Endodermal cell (in vitro differentiated cells): ENCODE data around the gene CELSR2. TPM values are rescaled to one million over a fixed set of nuclear protein-coding genes. Genes with fewer than 3 reads are reported as not detected.
A peak's percentile ranks its signal among the peaks of the same experiment; 100 is the strongest.

Experiments
- DNase-seq: peaks from one replicate; pipeline ENCODE4 v3.0.0-alpha.2; 2017
- H3K27ac ChIP-seq: 2 replicates; pipeline ENCODE4 v1.5.1; 2013; ENCODE audit warnings: mild to moderate bottlenecking, low read depth, low read length, moderate library complexity
- H3K27me3 ChIP-seq: 2 replicates; pipeline ENCODE4 v1.6.1; 2013; ENCODE audit warnings: mild to moderate bottlenecking, low read length, moderate library complexity; ENCODE audit not compliant: insufficient read depth, control insufficient read depth, poor library complexity, severe bottlenecking
- H3K36me3 ChIP-seq: 2 replicates; pipeline ENCODE4 v1.7.0; 2013; ENCODE audit warnings: mild to moderate bottlenecking, low read length, moderate library complexity; ENCODE audit not compliant: control insufficient read depth, insufficient read depth
- H3K4me1 ChIP-seq: one replicate; pipeline ENCODE4 v1.7.0; 2013; ENCODE audit warnings: low read length; ENCODE audit not compliant: control insufficient read depth, insufficient read depth
- H3K4me3 ChIP-seq: 2 replicates; pipeline ENCODE4 v1.5.1; 2013; ENCODE audit warnings: mild to moderate bottlenecking, low read length, moderate library complexity
- H3K9ac ChIP-seq: 2 replicates; pipeline ENCODE4 v1.6.1; 2013; ENCODE audit warnings: mild to moderate bottlenecking, low read length, moderate library complexity; ENCODE audit not compliant: poor library complexity, severe bottlenecking; ENCODE audit errors: extremely low read depth
- H3K9me3 ChIP-seq: 2 replicates; pipeline ENCODE4 v1.6.1; 2013; ENCODE audit warnings: mild to moderate bottlenecking, low read length, moderate library complexity; ENCODE audit not compliant: control insufficient read depth
- H3K27ac Mint-ChIP-seq: 2 replicates; pipeline ENCODE4 v1.8.0; 2020; ENCODE audit warnings: mixed read lengths
- H3K27me3 Mint-ChIP-seq: 2 replicates; pipeline ENCODE4 v1.8.0; 2021; ENCODE audit warnings: mild to moderate bottlenecking, mixed read lengths; ENCODE audit not compliant: insufficient read depth
- H3K36me3 Mint-ChIP-seq: 2 replicates; pipeline ENCODE4 v1.8.0; 2020; ENCODE audit warnings: low read depth, mixed read lengths
- H3K4me1 Mint-ChIP-seq: 2 replicates; pipeline ENCODE4 v1.8.0; 2020; ENCODE audit warnings: mixed read lengths
- H3K4me3 Mint-ChIP-seq: 2 replicates; pipeline ENCODE4 v1.8.0; 2020; ENCODE audit warnings: mild to moderate bottlenecking, moderate library complexity, mixed read lengths
- H3K9me3 Mint-ChIP-seq: 2 replicates; pipeline ENCODE4 v1.8.0; 2020; ENCODE audit warnings: mild to moderate bottlenecking, mixed read lengths
- CTCF ChIP-seq: fragments of 200-600 bp; sonication (generic); conservative IDR thresholded peaks from 2 replicates; pipeline ENCODE4 v1.5.0; 2021; ENCODE audit warnings: antibody characterized with exemption, mild to moderate bottlenecking
- WGBS, 2 experiments: methylation state at CpG; one replicate each; pipeline versions ENCODE4 v1.1.5 to v1.1.7; 2013; ENCODE audit warnings: missing lambda C conversion rate in 2 of 2, mixed read lengths in 1 of 2; ENCODE audit not compliant: insufficient coverage in 1 of 2, insufficient read length in 1 of 2; 5-methylcytosine and 5-hydroxymethylcytosine counted together
- total RNA-seq, 2 donors: library from RNA; stranded (reverse); fragmentation: NEBNext Ultra II Directional in 1 of 2; extraction: Animal tissue kit (Norgen Biotek cat#: 25700) in 1 of 2; gene quantifications; 2 replicates in 1 of 2; 3 replicates in 1 of 2; pipeline ENCODE4 v1.2.1, GENCODE V29; 2021

Gene CELSR2
- total RNA-seq, 2 donors from 2014 or later = 16.1 to 20.2 TPM

GRCh38 chr1:109225308-109225707 lies 24.0 kb upstream of the CELSR2 start:
- H3K4me3 Mint-ChIP-seq = no peak overlapping the region
- H3K27ac ChIP-seq = no peak overlapping the region
- H3K27me3 ChIP-seq = no peaks in the 10 kb centered on the region

GRCh38 chr1:109225711-109226445 lies 23.5 kb upstream of the CELSR2 start:
- H3K4me3 Mint-ChIP-seq = no peak overlapping the region
- H3K27me3 ChIP-seq = no peaks in the 10 kb centered on the region
- H3K9me3 Mint-ChIP-seq = no peaks in the 10 kb centered on the region
- 94 to 97% methylated on average over 3 to 5 of the region's 5 CpGs for WGBS, 2 experiments
- H3K36me3 Mint-ChIP-seq = peaks cover 30% of the 10 kb centered on the region
- H3K27ac ChIP-seq = no peak overlapping the region
- H3K9me3 ChIP-seq = no peaks in the 10 kb centered on the region
- peaks cover 61% of the 10 kb centered on the region for H3K36me3 ChIP-seq
- no peak overlapping the region for H3K9ac ChIP-seq
- H3K27ac Mint-ChIP-seq = no peak overlapping the region
- no peak for TF ChIP-seq CTCF
- H3K4me1 ChIP-seq = peaks cover 4% of the 10 kb centered on the region
- peaks cover 24% of the 10 kb centered on the region for H3K4me1 Mint-ChIP-seq
- H3K4me3 ChIP-seq = no peak overlapping the region
- no peaks in the 10 kb centered on the region for H3K27me3 Mint-ChIP-seq
- no peak for DNase-seq

More at GRCh38 chr1:109225308-109225707, 24.0 kb upstream of the CELSR2 start:
- Mint-ChIP-seq H3K27ac (no peak overlapping the region), H3K9me3 (no peaks in the 10 kb centered on the region), H3K36me3 (peaks cover 26% of the 10 kb centered on the region), H3K27me3 (no peaks in the 10 kb centered on the region), H3K4me1 (peaks cover 20% of the 10 kb centered on the region)
- Histone ChIP-seq H3K4me1 (peaks cover 4% of the 10 kb centered on the region), H3K9ac (no peak overlapping the region), H3K36me3 (peaks cover 58% of the 10 kb centered on the region), H3K9me3 (no peaks in the 10 kb centered on the region), H3K4me3 (no peak overlapping the region)
- DNase-seq = no peak
- WGBS, 2 experiments = 60 to 71% methylated on average over 1 to 3 of the region's 3 CpGs
- no peak for TF ChIP-seq CTCF

- TF ChIP-seq CTCF = no peak
- Histone ChIP-seq H3K36me3 (peaks cover 66% of the 10 kb centered on the region), H3K4me3 (no peak overlapping the region), H3K27ac (peak overlapping the region; percentile 25), H3K4me1 (peaks cover 4% of the 10 kb centered on the region), H3K9me3 (no peaks in the 10 kb centered on the region), H3K9ac (no peak overlapping the region), H3K27me3 (no peaks in the 10 kb centered on the region)
- no peak for DNase-seq
- no peaks in the 10 kb centered on the region for H3K27me3 Mint-ChIP-seq
- no peaks in the 10 kb centered on the region for H3K9me3 Mint-ChIP-seq
- H3K4me1 Mint-ChIP-seq = peaks cover 24% of the 10 kb centered on the region
- H3K27ac Mint-ChIP-seq = no peak overlapping the region
- peaks cover 46% of the 10 kb centered on the region for H3K36me3 Mint-ChIP-seq
- 89 to 92% methylated on average over 2 to 3 of the region's 3 CpGs for WGBS, 2 experiments
- H3K4me3 Mint-ChIP-seq = no peak overlapping the region
These were observed 21.2 kb upstream of the CELSR2 start for GRCh38 chr1:109228167-109228566.
